Measurements from ENCODE around the gene ELN.

DNA sequence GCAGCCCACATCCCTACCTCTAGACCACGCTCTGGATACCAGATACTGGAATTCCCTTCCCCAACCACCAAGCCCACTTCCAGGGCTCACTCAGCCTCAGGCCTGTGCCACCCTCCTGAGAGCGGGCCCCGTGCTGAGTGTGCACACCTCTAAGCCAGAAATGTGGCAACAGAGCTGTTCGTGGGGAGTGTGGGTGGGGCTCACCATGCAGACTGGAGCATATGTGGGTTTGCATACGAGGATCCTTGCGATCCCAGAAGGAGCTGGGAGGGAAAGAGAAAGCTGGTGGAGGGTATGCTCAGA lies 42.6 kb downstream of the ELN start:
- TF ChIP-seq, protein P1, sequence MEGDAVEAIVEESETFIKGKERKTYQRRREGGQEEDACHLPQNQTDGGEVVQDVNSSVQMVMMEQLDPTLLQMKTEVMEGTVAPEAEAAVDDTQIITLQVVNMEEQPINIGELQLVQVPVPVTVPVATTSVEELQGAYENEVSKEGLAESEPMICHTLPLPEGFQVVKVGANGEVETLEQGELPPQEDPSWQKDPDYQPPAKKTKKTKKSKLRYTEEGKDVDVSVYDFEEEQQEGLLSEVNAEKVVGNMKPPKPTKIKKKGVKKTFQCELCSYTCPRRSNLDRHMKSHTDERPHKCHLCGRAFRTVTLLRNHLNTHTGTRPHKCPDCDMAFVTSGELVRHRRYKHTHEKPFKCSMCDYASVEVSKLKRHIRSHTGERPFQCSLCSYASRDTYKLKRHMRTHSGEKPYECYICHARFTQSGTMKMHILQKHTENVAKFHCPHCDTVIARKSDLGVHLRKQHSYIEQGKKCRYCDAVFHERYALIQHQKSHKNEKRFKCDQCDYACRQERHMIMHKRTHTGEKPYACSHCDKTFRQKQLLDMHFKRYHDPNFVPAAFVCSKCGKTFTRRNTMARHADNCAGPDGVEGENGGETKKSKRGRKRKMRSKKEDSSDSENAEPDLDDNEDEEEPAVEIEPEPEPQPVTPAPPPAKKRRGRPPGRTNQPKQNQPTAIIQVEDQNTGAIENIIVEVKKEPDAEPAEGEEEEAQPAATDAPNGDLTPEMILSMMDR (IDR thresholded peaks at IDR 0.05): no peak
- TF ChIP-seq POLR2A (IDR thresholded peaks at IDR 0.05): no peak
- TF ChIP-seq POLR2AphosphoS5 (IDR thresholded peaks at IDR 0.05): no peak
